ENCODE results near the gene BOLA3. TPM values are rescaled to one million over a fixed set of nuclear protein-coding genes. Genes with fewer than 3 reads are reported as not detected.

The BOLA3 gene
- total RNA-seq, 1 donor from 2014 or later = 48.8 TPM

GRCh38 chr2:74110537-74110936 is 37.2 kb downstream of the BOLA3 start:
- no peaks in the 10 kb centered on the region for H3K79me2 ChIP-seq (ENCODE audit: insufficient read depth, low read length)
- no peaks in the 10 kb centered on the region for H3K9me3 ChIP-seq (ENCODE audit: insufficient read depth, low read depth, low read length)
- no peak overlapping the region for H3K4me3 ChIP-seq (ENCODE audit: insufficient read depth, low read depth, low read length)
- Mint-ChIP-seq H3K4me1 (ENCODE audit: low read depth, unreplicated experiment) (no peaks in the 10 kb centered on the region), H3K9me3 (ENCODE audit: unreplicated experiment) (peaks cover 3% of the 10 kb centered on the region), H3K4me3 (ENCODE audit: unreplicated experiment) (no peak overlapping the region), H3K36me3 (ENCODE audit: low read depth, unreplicated experiment) (peaks cover 11% of the 10 kb centered on the region), H3K27ac (ENCODE audit: unreplicated experiment) (no peak overlapping the region), H3K27me3 (ENCODE audit: low read depth, unreplicated experiment) (peaks cover 9% of the 10 kb centered on the region)
- FAIRE-seq (no peak), DNase-seq (ENCODE audit: low read depth) (no peak)
- no peak overlapping the region for H3K27ac ChIP-seq (ENCODE audit: low read depth, low read length)
- no peak for TF ChIP-seq CTCF (IDR thresholded peaks at IDR 0.05; ENCODE audit: insufficient read depth, low read depth, low read length)
- no peak for TF ChIP-seq EZH2 (IDR thresholded peaks at IDR 0.05; ENCODE audit: insufficient read depth, low read length)
- no peaks in the 10 kb centered on the region for H3K4me1 ChIP-seq (ENCODE audit: insufficient read depth, low read length)
- no peak overlapping the region for H3K9ac ChIP-seq (ENCODE audit: low read length)
- no peak overlapping the region for H3K4me2 ChIP-seq (ENCODE audit: low read length)
- no peaks in the 10 kb centered on the region for H3K36me3 ChIP-seq (ENCODE audit: insufficient read depth, low read length)
- no peaks in the 10 kb centered on the region for H3K27me3 ChIP-seq (ENCODE audit: insufficient read depth, low read length)
- H4K20me1 ChIP-seq (ENCODE audit: insufficient read depth, low read length) = peaks cover 4% of the 10 kb centered on the region
- no peak overlapping the region for H2AFZ ChIP-seq (ENCODE audit: low read depth, low read length)

GRCh38 chr2:74109551-74109950 is 38.2 kb downstream of the BOLA3 start:
- TF ChIP-seq EZH2 (IDR thresholded peaks at IDR 0.05; ENCODE audit: insufficient read depth, low read length) = no peak
- TF ChIP-seq CTCF (IDR thresholded peaks at IDR 0.05; ENCODE audit: insufficient read depth, low read depth, low read length) = no peak
- Mint-ChIP-seq H3K4me1 (ENCODE audit: low read depth, unreplicated experiment) (no peaks in the 10 kb centered on the region), H3K27ac (ENCODE audit: unreplicated experiment) (no peak overlapping the region), H3K36me3 (ENCODE audit: low read depth, unreplicated experiment) (peaks cover 11% of the 10 kb centered on the region), H3K27me3 (ENCODE audit: low read depth, unreplicated experiment) (peaks cover 4% of the 10 kb centered on the region), H3K4me3 (ENCODE audit: unreplicated experiment) (no peak overlapping the region), H3K9me3 (ENCODE audit: unreplicated experiment) (peaks cover 3% of the 10 kb centered on the region)
- H2AFZ ChIP-seq (ENCODE audit: low read depth, low read length) = no peak overlapping the region
- H3K4me3 ChIP-seq (ENCODE audit: insufficient read depth, low read depth, low read length) = no peak overlapping the region
- no peak overlapping the region for H3K4me2 ChIP-seq (ENCODE audit: low read length)
- peaks cover 4% of the 10 kb centered on the region for H4K20me1 ChIP-seq (ENCODE audit: insufficient read depth, low read length)
- FAIRE-seq (no peak), DNase-seq (ENCODE audit: low read depth) (no peak)
- no peaks in the 10 kb centered on the region for H3K27me3 ChIP-seq (ENCODE audit: insufficient read depth, low read length)
- H3K9me3 ChIP-seq (ENCODE audit: insufficient read depth, low read depth, low read length) = no peaks in the 10 kb centered on the region
- H3K79me2 ChIP-seq (ENCODE audit: insufficient read depth, low read length) = no peaks in the 10 kb centered on the region
- no peak overlapping the region for H3K9ac ChIP-seq (ENCODE audit: low read length)
- H3K27ac ChIP-seq (ENCODE audit: low read depth, low read length) = no peak overlapping the region
- no peaks in the 10 kb centered on the region for H3K4me1 ChIP-seq (ENCODE audit: insufficient read depth, low read length)
- peaks cover 2% of the 10 kb centered on the region for H3K36me3 ChIP-seq (ENCODE audit: insufficient read depth, low read length)

- H3K27me3 ChIP-seq (ENCODE audit: insufficient read depth, low read length) = no peaks in the 10 kb centered on the region
- H3K36me3 ChIP-seq (ENCODE audit: insufficient read depth, low read length) = peaks cover 2% of the 10 kb centered on the region
- peaks cover 7% of the 10 kb centered on the region for H4K20me1 ChIP-seq (ENCODE audit: insufficient read depth, low read length)
- H3K27ac ChIP-seq (ENCODE audit: low read depth, low read length) = no peak overlapping the region
- peaks cover 20% of the 10 kb centered on the region for H3K36me3 Mint-ChIP-seq (ENCODE audit: low read depth, unreplicated experiment)
- no peaks in the 10 kb centered on the region for H3K79me2 ChIP-seq (ENCODE audit: insufficient read depth, low read length)
- no peaks in the 10 kb centered on the region for H3K9me3 ChIP-seq (ENCODE audit: insufficient read depth, low read depth, low read length)
- TF ChIP-seq EZH2 (IDR thresholded peaks at IDR 0.05; ENCODE audit: insufficient read depth, low read length) (no peak), CTCF (IDR thresholded peaks at IDR 0.05; ENCODE audit: insufficient read depth, low read depth, low read length) (no peak)
- H3K4me3 ChIP-seq (ENCODE audit: insufficient read depth, low read depth, low read length) = no peak overlapping the region
- DNase-seq (ENCODE audit: low read depth) (no peak), FAIRE-seq (no peak)
- no peaks in the 10 kb centered on the region for H3K4me1 Mint-ChIP-seq (ENCODE audit: low read depth, unreplicated experiment)
- no peak overlapping the region for H3K4me2 ChIP-seq (ENCODE audit: low read length)
- H3K4me1 ChIP-seq (ENCODE audit: insufficient read depth, low read length) = no peaks in the 10 kb centered on the region
- peak overlapping the region; percentile 51 for H3K4me3 Mint-ChIP-seq (ENCODE audit: unreplicated experiment)
- no peak overlapping the region for H3K27ac Mint-ChIP-seq (ENCODE audit: unreplicated experiment)
- peaks cover 3% of the 10 kb centered on the region for H3K9me3 Mint-ChIP-seq (ENCODE audit: unreplicated experiment)
- H3K9ac ChIP-seq (ENCODE audit: low read length) = no peak overlapping the region
- H3K27me3 Mint-ChIP-seq (ENCODE audit: low read depth, unreplicated experiment) = no peaks in the 10 kb centered on the region
- H2AFZ ChIP-seq (ENCODE audit: low read depth, low read length) = no peak overlapping the region
Measured at GRCh38 chr2:74107071-74107470, 40.6 kb downstream of the BOLA3 start.
